GM23248 (cell line): ENCODE results near the gene FN1. TPM values are rescaled to one million over a fixed set of nuclear protein-coding genes. Genes with fewer than 3 reads are reported as not detected.
A peak's percentile ranks its signal among the peaks of the same experiment; 100 is the strongest.

Source experiments
- DNase-seq: peaks from one replicate; pipeline ENCODE4 v3.0.0-alpha.2; 2015
- H2AFZ ChIP-seq: fragments of 200-600 bp; sonication (generic); 2 replicates; pipeline ENCODE4 v1.6.1; 2016; ENCODE audit warnings: antibody characterized with exemption
- H3F3A ChIP-seq: fragments of 200-600 bp; sonication (generic); 2 replicates; pipeline ENCODE4 v1.6.1; 2016; ENCODE audit warnings: mild to moderate bottlenecking, antibody characterized with exemption, mixed run types; ENCODE audit not compliant: insufficient read depth
- H3K27ac ChIP-seq: fragments of 200-600 bp; sonication (generic); 2 replicates; pipeline ENCODE4 v1.5.1; 2016; ENCODE audit warnings: mild to moderate bottlenecking
- H3K27me3 ChIP-seq: fragments of 200-600 bp; sonication (generic); replicated peaks from 2 replicates; pipeline ENCODE4 v1.6.1; 2016; ENCODE audit warnings: mild to moderate bottlenecking; ENCODE audit not compliant: insufficient read depth
- H3K36me3 ChIP-seq: fragments of 200-600 bp; sonication (generic); 2 replicates; pipeline ENCODE4 v1.6.1; 2016; ENCODE audit warnings: low read depth, mild to moderate bottlenecking
- H3K4me1 ChIP-seq: fragments of 200-600 bp; sonication (generic); 2 replicates; pipeline ENCODE4 v1.6.1; 2016; ENCODE audit warnings: mild to moderate bottlenecking; ENCODE audit not compliant: insufficient read depth
- H3K4me2 ChIP-seq: fragments of 200-600 bp; sonication (generic); one replicate; pipeline ENCODE4 v1.6.1; 2016; ENCODE audit warnings: mild to moderate bottlenecking; ENCODE audit not compliant: unreplicated experiment
- H3K4me3 ChIP-seq: fragments of 200-600 bp; sonication (generic); 2 replicates; pipeline ENCODE4 v1.5.1; 2016; ENCODE audit warnings: mild to moderate bottlenecking
- H3K79me2 ChIP-seq: fragments of 200-600 bp; sonication (generic); 2 replicates; pipeline ENCODE4 v1.6.1; 2016; ENCODE audit warnings: mild to moderate bottlenecking; ENCODE audit not compliant: insufficient read depth
- H3K9ac ChIP-seq: fragments of 200-600 bp; sonication (generic); 2 replicates; pipeline ENCODE4 v1.6.1; 2016; ENCODE audit warnings: mild to moderate bottlenecking
- H3K9me2 ChIP-seq: fragments of 200-600 bp; sonication (generic); 2 replicates; pipeline ENCODE4 v1.6.1; 2016; ENCODE audit warnings: mixed run types, mild to moderate bottlenecking, moderate library complexity; ENCODE audit not compliant: insufficient read depth
- H3K9me3 ChIP-seq: fragments of 200-600 bp; sonication (generic); one replicate; pipeline ENCODE4 v1.6.1; 2017; ENCODE audit warnings: low read depth
- H4K20me1 ChIP-seq: fragments of 200-600 bp; sonication (generic); 2 replicates; pipeline ENCODE4 v1.6.0; 2016; ENCODE audit not compliant: insufficient read depth
- EZH2 ChIP-seq: fragments of 200-600 bp; sonication (generic); IDR thresholded peaks from 2 replicates; pipeline ENCODE4 v1.6.1; 2018; ENCODE audit warnings: antibody characterized with exemption, mild to moderate bottlenecking; ENCODE audit not compliant: insufficient read depth, poor library complexity, severe bottlenecking
- EZH2phosphoT487 ChIP-seq: fragments of 200-600 bp; sonication (generic); IDR thresholded peaks from 2 replicates; pipeline ENCODE4 v1.6.1; 2018; ENCODE audit warnings: antibody characterized with exemption, moderate library complexity, mild to moderate bottlenecking, low read depth; ENCODE audit not compliant: insufficient read depth
- WGBS, 2 experiments: methylation state at CpG; one replicate each; pipeline ENCODE4 v1.1.6; 2015 to 2017; ENCODE audit warnings: low lambda C conversion rate in 2 of 2, low coverage in 1 of 2; ENCODE audit errors: missing lambda C conversion rate in 2 of 2; 5-methylcytosine and 5-hydroxymethylcytosine counted together
- in situ Hi-C: fragments of 300-500 bp; cut with MboI; formaldehyde crosslinking; loops from 2 replicates; pipeline ENCODE4 v1.15.0; 2020
- polyA plus RNA-seq: library from polyadenylated mRNA; unstranded; fragments of >200 nt; fragmentation: Nextera tagmentation; extraction: Ambion mirVana; gene quantifications from 2 replicates; pipeline ENCODE4 v1.2.1, GENCODE V29; 2016
- total RNA-seq: library from RNA; depleted of rRNA; stranded (reverse); fragments of >200 nt; shearing (Covaris generic); gene quantifications from 2 replicates; pipeline ENCODE4 v1.2.3, GENCODE V29; 2014

FN1 gene
- total and polyA plus RNA-seq, 2 experiments from 2014 or later, result 20,647 to 33,406 TPM

DNA sequence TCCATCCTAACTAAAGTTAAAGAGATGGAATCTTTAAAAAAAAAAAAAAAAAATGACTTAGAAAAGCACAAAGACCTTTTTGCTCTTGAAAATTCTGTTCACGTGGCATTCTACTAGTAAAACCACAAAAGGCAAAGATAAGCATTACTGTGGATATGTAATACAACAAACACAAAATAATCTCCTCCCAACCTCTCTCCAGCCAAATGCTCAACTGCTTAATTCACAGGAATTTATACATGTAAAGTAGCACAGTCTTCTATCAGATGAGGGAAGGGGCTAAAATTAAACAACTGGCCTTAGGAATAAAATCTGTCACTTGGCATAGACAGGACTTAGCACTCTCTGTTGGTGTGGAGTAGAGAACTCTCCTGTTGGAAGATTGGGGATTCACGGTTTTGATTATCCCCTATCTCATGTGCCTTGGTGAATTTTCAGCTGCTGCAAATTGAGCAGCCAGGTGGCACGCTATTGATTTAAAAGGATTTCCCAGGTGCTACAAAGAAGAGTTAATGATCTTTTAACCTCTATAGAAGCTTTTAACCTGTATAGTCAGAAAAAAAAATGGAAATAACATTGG is 66.6 kb downstream of the FN1 start:
- no peaks in the 10 kb centered on the region for H3K9me2 ChIP-seq
- H3K9ac ChIP-seq, result peak overlapping the region; percentile 50
- H3K36me3 ChIP-seq, result peaks cover 97% of the 10 kb centered on the region
- H3K4me1 ChIP-seq, result peaks cover 40% of the 10 kb centered on the region
- peak overlapping the region; percentile 70 for H3K27ac ChIP-seq
- peak; percentile 56 for DNase-seq
- no peak overlapping the region for H3K4me3 ChIP-seq
- peaks cover 99% of the 10 kb centered on the region for H3F3A ChIP-seq
- no peak overlapping the region for H2AFZ ChIP-seq
- TF ChIP-seq EZH2phosphoT487 (0 out of 2 replicates have a peak, but pooled peaks have one; percentile 9), EZH2 (no peak)
- no peaks in the 10 kb centered on the region for H3K79me2 ChIP-seq
- H3K27me3 ChIP-seq, result no peaks in the 10 kb centered on the region
- in situ Hi-C loops, result no loop called here
- H3K9me3 ChIP-seq, result no peaks in the 10 kb centered on the region
- peaks cover 26% of the 10 kb centered on the region for H4K20me1 ChIP-seq
- no peak overlapping the region for H3K4me2 ChIP-seq
- 72 to 83% methylated on average over 3 of the region's 3 CpGs for WGBS, 2 experiments

DNA sequence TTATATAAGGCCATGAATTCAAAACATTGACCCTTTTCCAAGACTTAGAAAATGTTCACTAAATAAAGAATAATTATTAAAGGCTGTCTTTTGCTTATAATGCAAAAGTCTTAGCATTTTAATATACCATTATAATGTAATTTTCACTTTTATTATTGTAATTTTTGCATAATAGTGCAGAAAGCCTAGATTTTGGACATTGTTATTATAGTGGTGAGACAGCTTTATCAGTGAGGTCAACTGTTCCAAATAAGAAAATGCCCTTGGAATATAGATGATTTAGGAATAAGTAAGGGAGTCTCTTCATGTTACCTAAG is 67.4 kb downstream of the FN1 start:
- Histone ChIP-seq H3K4me1 (peaks cover 44% of the 10 kb centered on the region), H3K9me3 (no peaks in the 10 kb centered on the region), H3K4me3 (no peak overlapping the region; the same call in 1 of the 2 replicates), H2AFZ (no peak overlapping the region), H3K36me3 (peaks cover 97% of the 10 kb centered on the region), H3K9ac (peak overlapping the region; percentile 50), H3K9me2 (no peaks in the 10 kb centered on the region), H3F3A (peaks cover 99% of the 10 kb centered on the region), H3K27ac (peak overlapping the region; percentile 70), H3K4me2 (no peak overlapping the region), H3K79me2 (no peaks in the 10 kb centered on the region), H3K27me3 (no peaks in the 10 kb centered on the region), H4K20me1 (peaks cover 22% of the 10 kb centered on the region; the same call in 1 of the 2 replicates)
- TF ChIP-seq EZH2phosphoT487, result no peak
- no peak for TF ChIP-seq EZH2
- in situ Hi-C loops, result no loop called here
- DNase-seq, result no peak

DNA sequence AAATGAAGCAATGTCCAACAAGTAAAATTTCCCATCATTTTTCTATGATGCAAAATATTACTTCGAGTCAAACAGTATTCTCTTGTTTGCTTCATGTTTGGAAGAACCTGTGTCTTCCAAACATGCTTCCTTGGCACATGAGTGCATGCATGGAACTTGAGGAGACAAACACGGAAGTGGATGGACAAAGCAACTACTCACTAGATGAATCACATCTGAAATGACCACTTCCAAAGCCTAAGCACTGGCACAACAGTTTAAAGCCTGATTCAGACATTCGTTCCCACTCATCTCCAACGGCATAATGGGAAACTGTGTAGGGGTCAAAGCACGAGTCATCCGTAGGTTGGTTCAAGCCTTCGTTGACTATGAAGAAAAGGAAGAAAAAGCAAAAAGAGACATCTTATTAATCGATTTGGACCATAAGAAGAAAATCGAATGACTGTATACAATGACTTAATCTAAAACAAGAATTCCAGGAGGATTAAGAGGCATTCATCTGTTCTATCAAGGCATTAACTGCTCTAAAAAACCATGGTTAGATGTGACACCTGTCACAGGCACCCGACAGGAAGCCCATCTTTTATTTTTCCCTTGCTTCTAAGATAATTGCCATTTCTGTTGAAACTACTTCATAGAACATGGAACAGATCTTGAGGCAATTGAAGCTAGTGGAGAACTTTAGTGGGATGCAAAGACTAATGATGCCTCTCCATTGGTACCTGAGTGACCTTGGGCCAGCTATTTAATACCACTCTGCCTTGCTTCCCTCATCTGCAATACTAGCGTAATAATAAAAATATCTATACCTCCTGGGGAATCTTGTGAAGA is 68.0 kb downstream of the FN1 start:
- no peak overlapping the region for H2AFZ ChIP-seq
- H4K20me1 ChIP-seq, result peaks cover 22% of the 10 kb centered on the region; the same call in 1 of the 2 replicates
- 39% methylated on average over 11 of the region's 11 CpGs for WGBS, 2 experiments
- H3K4me3 ChIP-seq, result no peak overlapping the region
- peak; percentile 92 for DNase-seq
- peak overlapping the region; percentile 70 for H3K27ac ChIP-seq
- peak overlapping the region; percentile 1 for H3K4me2 ChIP-seq
- H3K79me2 ChIP-seq, result no peaks in the 10 kb centered on the region
- no peaks in the 10 kb centered on the region for H3K9me2 ChIP-seq
- TF ChIP-seq EZH2 (no peak), EZH2phosphoT487 (no peak)
- peak overlapping the region; percentile 50 for H3K9ac ChIP-seq
- peaks cover 99% of the 10 kb centered on the region for H3F3A ChIP-seq
- no peaks in the 10 kb centered on the region for H3K9me3 ChIP-seq
- H3K4me1 ChIP-seq, result peaks cover 44% of the 10 kb centered on the region
- in situ Hi-C loops, result no loop called here
- H3K27me3 ChIP-seq, result no peaks in the 10 kb centered on the region
- H3K36me3 ChIP-seq, result peaks cover 97% of the 10 kb centered on the region

DNA sequence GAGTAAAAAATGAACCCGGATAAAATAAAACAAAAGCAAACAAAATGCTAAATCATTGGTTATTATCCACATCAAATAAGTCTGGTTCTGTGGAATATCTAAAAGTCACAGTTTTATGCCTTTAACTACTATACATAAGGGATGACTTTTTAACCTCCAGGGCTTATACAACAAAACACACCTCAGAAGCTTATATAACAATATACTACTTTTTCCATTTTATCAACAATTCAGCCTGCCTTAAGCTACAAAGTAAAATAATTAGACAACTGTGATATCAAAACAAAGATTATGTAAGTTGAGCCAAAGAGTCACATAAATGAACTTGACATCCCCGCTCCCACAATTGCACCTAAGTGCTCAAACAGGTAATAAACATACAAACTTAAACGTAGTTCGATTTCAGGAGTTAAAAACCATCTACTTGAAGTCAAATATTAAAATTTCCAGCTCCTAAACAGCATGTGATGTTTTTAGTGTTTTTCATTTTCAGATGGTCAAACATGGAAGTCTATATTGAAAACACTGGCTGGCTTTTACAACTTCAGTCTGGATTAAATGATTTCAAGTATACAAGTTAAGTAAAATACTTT is 69.3 kb downstream of the FN1 start:
- no peak overlapping the region for H3K4me3 ChIP-seq
- no peak overlapping the region for H3K4me2 ChIP-seq
- peak overlapping the region; percentile 50 for H3K9ac ChIP-seq
- H3F3A ChIP-seq, result peaks cover 99% of the 10 kb centered on the region
- H3K9me3 ChIP-seq, result no peaks in the 10 kb centered on the region
- TF ChIP-seq EZH2 (no peak), EZH2phosphoT487 (no peak)
- peaks cover 97% of the 10 kb centered on the region for H3K36me3 ChIP-seq
- H4K20me1 ChIP-seq, result peaks cover 16% of the 10 kb centered on the region; the same call in 1 of the 2 replicates
- no peaks in the 10 kb centered on the region for H3K27me3 ChIP-seq
- H3K4me1 ChIP-seq, result peaks cover 44% of the 10 kb centered on the region
- H2AFZ ChIP-seq, result no peak overlapping the region
- H3K79me2 ChIP-seq, result no peaks in the 10 kb centered on the region
- in situ Hi-C loops, result no loop called here
- DNase-seq, result no peak
- no peaks in the 10 kb centered on the region for H3K9me2 ChIP-seq
- H3K27ac ChIP-seq, result peak overlapping the region; percentile 70
- WGBS, 2 experiments, result 86 to 92% methylated on average over 4 of the region's 4 CpGs
